ENCODE measurements around the gene SPART. TPM values are rescaled to one million over a fixed set of nuclear protein-coding genes. Genes with fewer than 3 reads are reported as not detected.

SPART gene
- total RNA-seq, 1 experiment from 2014 or later: 60.6 TPM

DNA sequence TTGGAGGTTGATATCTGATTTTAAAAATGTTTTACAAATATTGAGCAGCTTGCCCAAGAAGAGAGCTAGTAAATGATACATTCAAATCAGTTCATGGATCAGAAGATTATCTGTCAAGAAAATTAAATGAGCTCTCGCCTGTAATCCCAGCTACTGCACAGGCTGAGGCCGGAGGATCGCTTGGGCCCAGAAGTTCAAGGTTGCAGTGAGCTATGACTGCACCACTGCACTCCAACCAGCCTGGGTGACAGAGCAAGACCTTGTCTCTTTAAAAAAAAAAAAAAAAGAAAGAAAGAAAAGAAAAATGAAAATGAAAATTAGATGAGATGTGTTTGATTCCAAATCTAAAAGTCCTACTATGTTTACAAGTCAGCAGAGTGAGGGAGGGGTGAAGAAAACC is 2.4 kb downstream of the SPART start:
- peak overlapping the region; percentile 83 for H2AK5ac ChIP-seq (ENCODE audit: insufficient read length, low read length)
- H4K8ac ChIP-seq (replicated peaks; ENCODE audit: insufficient read length, low read depth, low read length): no peak overlapping the region
- H2BK15ac ChIP-seq (ENCODE audit: low read depth, low read length): no peak overlapping the region
- H3K4me2 ChIP-seq (ENCODE audit: insufficient read depth, insufficient read length, low read length): peak overlapping the region; percentile 53
- peaks cover under 1% of the 10 kb centered on the region for H3K4me1 ChIP-seq (ENCODE audit: insufficient read depth, low read length)
- peaks cover 8% of the 10 kb centered on the region for H3K23me2 ChIP-seq (ENCODE audit: insufficient read length, low read depth, low read length, poor library complexity, severe bottlenecking)
- no peak overlapping the region for H2BK20ac ChIP-seq (ENCODE audit: low read depth, low read length, poor library complexity, severe bottlenecking)
- H4K20me1 ChIP-seq (ENCODE audit: control insufficient read depth, insufficient read depth, insufficient read length): no peaks in the 10 kb centered on the region
- H3K56ac ChIP-seq (ENCODE audit: insufficient read length, low read depth, low read length): no peak overlapping the region
- H2BK5ac ChIP-seq (ENCODE audit: insufficient read length, low read length): no peak overlapping the region
- no peaks in the 10 kb centered on the region for H3K9me3 ChIP-seq (ENCODE audit: control insufficient read depth, low read depth, low read length)
- no peak overlapping the region for H3T11ph ChIP-seq (ENCODE audit: low read length)
- TF ChIP-seq, protein P1, sequence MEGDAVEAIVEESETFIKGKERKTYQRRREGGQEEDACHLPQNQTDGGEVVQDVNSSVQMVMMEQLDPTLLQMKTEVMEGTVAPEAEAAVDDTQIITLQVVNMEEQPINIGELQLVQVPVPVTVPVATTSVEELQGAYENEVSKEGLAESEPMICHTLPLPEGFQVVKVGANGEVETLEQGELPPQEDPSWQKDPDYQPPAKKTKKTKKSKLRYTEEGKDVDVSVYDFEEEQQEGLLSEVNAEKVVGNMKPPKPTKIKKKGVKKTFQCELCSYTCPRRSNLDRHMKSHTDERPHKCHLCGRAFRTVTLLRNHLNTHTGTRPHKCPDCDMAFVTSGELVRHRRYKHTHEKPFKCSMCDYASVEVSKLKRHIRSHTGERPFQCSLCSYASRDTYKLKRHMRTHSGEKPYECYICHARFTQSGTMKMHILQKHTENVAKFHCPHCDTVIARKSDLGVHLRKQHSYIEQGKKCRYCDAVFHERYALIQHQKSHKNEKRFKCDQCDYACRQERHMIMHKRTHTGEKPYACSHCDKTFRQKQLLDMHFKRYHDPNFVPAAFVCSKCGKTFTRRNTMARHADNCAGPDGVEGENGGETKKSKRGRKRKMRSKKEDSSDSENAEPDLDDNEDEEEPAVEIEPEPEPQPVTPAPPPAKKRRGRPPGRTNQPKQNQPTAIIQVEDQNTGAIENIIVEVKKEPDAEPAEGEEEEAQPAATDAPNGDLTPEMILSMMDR (conservative IDR thresholded peaks at IDR 0.05): no peak
- H2BK12ac ChIP-seq (ENCODE audit: insufficient read length, low read depth, low read length): no peak overlapping the region
- H3K23ac ChIP-seq (ENCODE audit: insufficient read length, low read depth, low read length): no peak overlapping the region
- H3K18ac ChIP-seq (ENCODE audit: insufficient read length, low read depth, low read length): no peak overlapping the region
- H3K4ac ChIP-seq (ENCODE audit: low read depth, low read length): no peak overlapping the region
- H3K4me1 Mint-ChIP-seq: peaks cover 23 to 43% of the 10 kb centered on the region in 2 experiments
- H2AFZ ChIP-seq (ENCODE audit: low read length): no peak overlapping the region
- H2BK120ac ChIP-seq (ENCODE audit: low read depth, low read length, poor library complexity, severe bottlenecking): no peak overlapping the region
- no peak for DNase-seq
- no peak overlapping the region; a peak in 1 of 7 replicates for H3K27ac Mint-ChIP-seq
- H3K27me3 ChIP-seq (ENCODE audit: insufficient read depth, low read length): no peaks in the 10 kb centered on the region
- no peak overlapping the region for H3K9ac ChIP-seq (ENCODE audit: extremely low read depth, insufficient read length, low read length)
- H3K36me3 Mint-ChIP-seq (ENCODE audit: insufficient read depth in 1 of 3, low read depth in 3 of 3): peaks cover 0 to 2% (median 0%) of the 10 kb centered on the region in 3 experiments; a peak in 2 of 7 replicates
- no peaks in the 10 kb centered on the region for H3K9me3 Mint-ChIP-seq
- no peaks in the 10 kb centered on the region for H3K27me3 Mint-ChIP-seq (ENCODE audit: low read depth)
- H3K14ac ChIP-seq (ENCODE audit: insufficient read depth, low read length): no peak overlapping the region
- H3K4me3 Mint-ChIP-seq: peak overlapping the region in 1 of 2 experiments; percentile 86; a peak in 2 of 5 replicates
- no peak overlapping the region for H3K27ac ChIP-seq (ENCODE audit: insufficient read length, low read depth, low read length)
- no peak overlapping the region for H4K91ac ChIP-seq (ENCODE audit: insufficient read length, low read depth, low read length)
- WGBS (ENCODE audit: extremely low coverage, insufficient read length, low lambda C conversion rate): no CpG with 5 or more reads among the region's 3 CpGs
- H3K79me2 ChIP-seq (ENCODE audit: insufficient read depth, low read length): peaks cover 20% of the 10 kb centered on the region; the same call in 1 of the 2 replicates
- H4K5ac ChIP-seq (ENCODE audit: insufficient read length, low read depth, low read length): no peak overlapping the region
- peaks cover 2% of the 10 kb centered on the region for H3K79me1 ChIP-seq (ENCODE audit: insufficient read depth, low read depth, low read length, poor library complexity, severe bottlenecking)

Measured in H9 (cell line).